ENCODE data around the gene ALG5.

Gene ALG5

GRCh38 chr13:36915106-36915505 lies 84.0 kb downstream of the ALG5 start:
- DNase-seq = no peak

- no peak for DNase-seq
Observed at GRCh38 chr13:36914648-36915047, 84.5 kb downstream of the ALG5 start.

GRCh38 chr13:36913463-36913862 lies 85.7 kb downstream of the ALG5 start:
- no peak for DNase-seq

- DNase-seq = no peak
Observed at GRCh38 chr13:36912973-36913372, 86.2 kb downstream of the ALG5 start.

- DNase-seq = no peak
Observed at GRCh38 chr13:36912369-36912768, 86.8 kb downstream of the ALG5 start.

GRCh38 chr13:36910545-36910944 lies 88.6 kb downstream of the ALG5 start:
- DNase-seq = no peak

- no peak for DNase-seq
Observed at GRCh38 chr13:36907821-36908220, 91.3 kb downstream of the ALG5 start.

- DNase-seq = no peak
Observed at GRCh38 chr13:36907266-36907665, 91.9 kb downstream of the ALG5 start.

GRCh38 chr13:36905944-36906343 lies 93.2 kb downstream of the ALG5 start:
- DNase-seq = no peak

- peak; percentile 70 for DNase-seq
Observed at GRCh38 chr13:36903925-36904595, 95.1 kb downstream of the ALG5 start.

Measured in NCI-H2107 (cell line).